BLaER1 (cell line): Measurements from ENCODE around the gene KLHDC2.
"Not testable (repeated sequence)": the region's sequence is repeated elsewhere in the genome, so short reads cannot be mapped to it uniquely, and the experiment has no call there.

Source experiments
- H3K27ac ChIP-seq: shearing (Covaris generic); formaldehyde crosslinking; 2 replicates; pipeline ENCODE4 v1.8.1; 2022
- H3K27me3 ChIP-seq: shearing (Covaris generic); formaldehyde crosslinking; 2 replicates; pipeline ENCODE4 v1.8.1; 2022
- H3K36me3 ChIP-seq: shearing (Covaris generic); formaldehyde crosslinking; 2 replicates; pipeline ENCODE4 v1.8.1; 2022
- H3K4me1 ChIP-seq: shearing (Covaris generic); formaldehyde crosslinking; 2 replicates; pipeline ENCODE4 v1.8.1; 2022
- H3K4me2 ChIP-seq: shearing (Covaris generic); formaldehyde crosslinking; 2 replicates; pipeline ENCODE4 v1.8.1; 2022
- H3K4me3 ChIP-seq: shearing (Covaris generic); formaldehyde crosslinking; 2 replicates; pipeline ENCODE4 v1.8.1; 2022
- H3K9ac ChIP-seq: shearing (Covaris generic); formaldehyde crosslinking; 2 replicates; pipeline ENCODE4 v1.8.1; 2022
- H3K9me3 ChIP-seq: shearing (Covaris generic); formaldehyde crosslinking; 2 replicates; pipeline ENCODE4 v1.8.1; 2022
- H4K20me1 ChIP-seq: shearing (Covaris generic); formaldehyde crosslinking; 2 replicates; pipeline ENCODE4 v1.8.1; 2022
- Cebpa-rat ChIP-seq: shearing (Covaris generic); IDR thresholded peaks from 2 replicates; pipeline ENCODE4 v1.8.1; 2022

The KLHDC2 gene

GRCh38 chr14:49767571-49768300 lies at the start of gene KLHDC2:
Gene KLHDC2 (plus strand): TSS chr14:49768153. CDS start chr14:49768469, 316 bp downstream.
- TF ChIP-seq Cebpa-rat, result no peak
- Histone ChIP-seq H3K4me2 (peak within 1 kb of the TSS; percentile 89), H3K27ac (peak within 1 kb of the TSS; percentile 95), H4K20me1 (peaks cover 23% of the 10 kb centered on the region), H3K4me3 (peak within 1 kb of the TSS; percentile 81), H3K4me1 (peaks cover 31% of the 10 kb centered on the region), H3K9me3 (no peaks in the 10 kb centered on the region), H3K27me3 (no peaks in the 10 kb centered on the region), H3K36me3 (peaks cover 10% of the 10 kb centered on the region; the same call in 1 of the 2 replicates), H3K9ac (peak within 1 kb of the TSS; percentile 92)

GRCh38 chr14:49720744-49721143 lies 47.2 kb upstream of the KLHDC2 start:
- no peak overlapping the region for H3K27ac ChIP-seq
- H3K9ac ChIP-seq, result no peak overlapping the region
- no peaks in the 10 kb centered on the region for H4K20me1 ChIP-seq
- H3K27me3 ChIP-seq, result no peaks in the 10 kb centered on the region
- H3K4me3 ChIP-seq, result no peak overlapping the region
- TF ChIP-seq Cebpa-rat, result no peak
- no peak overlapping the region for H3K4me2 ChIP-seq
- peaks cover 21% of the 10 kb centered on the region for H3K9me3 ChIP-seq
- no peaks in the 10 kb centered on the region for H3K36me3 ChIP-seq
- no peaks in the 10 kb centered on the region for H3K4me1 ChIP-seq

GRCh38 chr14:49721733-49722435 lies 46.1 kb upstream of the KLHDC2 start:
- H3K36me3 ChIP-seq, H3K4me3 ChIP-seq, H3K4me1 ChIP-seq, H3K27me3 ChIP-seq, H3K4me2 ChIP-seq, H3K9ac ChIP-seq, H4K20me1 ChIP-seq, H3K27ac ChIP-seq: not testable (repeated sequence)
- peaks cover 21% of the 10 kb centered on the region for H3K9me3 ChIP-seq

GRCh38 chr14:49727171-49727570 lies 40.8 kb upstream of the KLHDC2 start:
- Histone ChIP-seq H3K9ac (no peak overlapping the region), H3K4me2 (no peak overlapping the region), H3K4me3 (no peak overlapping the region), H3K27ac (no peak overlapping the region), H3K36me3 (no peaks in the 10 kb centered on the region), H3K4me1 (no peaks in the 10 kb centered on the region), H4K20me1 (no peaks in the 10 kb centered on the region), H3K27me3 (no peaks in the 10 kb centered on the region), H3K9me3 (0 out of 2 replicates have a peak, but pooled peaks cover 3% of the 10 kb centered on the region)
- TF ChIP-seq Cebpa-rat, result no peak

GRCh38 chr14:49732896-49733295 lies 35.1 kb upstream of the KLHDC2 start:
- H3K4me3 ChIP-seq, result no peak overlapping the region
- H3K9me3 ChIP-seq, result no peaks in the 10 kb centered on the region
- H3K27me3 ChIP-seq, result no peaks in the 10 kb centered on the region
- no peak overlapping the region for H3K27ac ChIP-seq
- H3K9ac ChIP-seq, result no peak overlapping the region
- no peak overlapping the region for H3K4me2 ChIP-seq
- H3K4me1 ChIP-seq, result no peaks in the 10 kb centered on the region
- H4K20me1 ChIP-seq, result no peaks in the 10 kb centered on the region
- no peak for TF ChIP-seq Cebpa-rat
- no peaks in the 10 kb centered on the region for H3K36me3 ChIP-seq

- H3K9me3 ChIP-seq, result no peaks in the 10 kb centered on the region
- no peak overlapping the region for H3K9ac ChIP-seq
- no peak overlapping the region for H3K4me2 ChIP-seq
- no peaks in the 10 kb centered on the region for H4K20me1 ChIP-seq
- no peak overlapping the region for H3K27ac ChIP-seq
- H3K4me3 ChIP-seq, result no peak overlapping the region
- no peak for TF ChIP-seq Cebpa-rat
- H3K36me3 ChIP-seq, result no peaks in the 10 kb centered on the region
- no peaks in the 10 kb centered on the region for H3K4me1 ChIP-seq
- H3K27me3 ChIP-seq, result no peaks in the 10 kb centered on the region
Measured at GRCh38 chr14:49733836-49734235, 34.1 kb upstream of the KLHDC2 start.

GRCh38 chr14:49735669-49736068 lies 32.3 kb upstream of the KLHDC2 start:
- not testable (repeated sequence) for H4K20me1 ChIP-seq, H3K9me3 ChIP-seq, H3K4me3 ChIP-seq, H3K9ac ChIP-seq, H3K4me2 ChIP-seq, H3K36me3 ChIP-seq, H3K4me1 ChIP-seq, H3K27ac ChIP-seq, H3K27me3 ChIP-seq

- Histone ChIP-seq H3K4me3 (no peak overlapping the region), H3K4me1 (no peaks in the 10 kb centered on the region), H4K20me1 (no peaks in the 10 kb centered on the region), H3K27ac (no peak overlapping the region), H3K9me3 (no peaks in the 10 kb centered on the region), H3K4me2 (no peak overlapping the region), H3K9ac (no peak overlapping the region), H3K27me3 (no peaks in the 10 kb centered on the region), H3K36me3 (no peaks in the 10 kb centered on the region)
- TF ChIP-seq Cebpa-rat, result no peak
Measured at GRCh38 chr14:49745191-49745590, 22.8 kb upstream of the KLHDC2 start.

- not testable (repeated sequence) for H3K4me2 ChIP-seq, H3K36me3 ChIP-seq, H3K27me3 ChIP-seq, H3K9me3 ChIP-seq, H4K20me1 ChIP-seq, H3K4me1 ChIP-seq, H3K9ac ChIP-seq, H3K4me3 ChIP-seq, H3K27ac ChIP-seq
Measured at GRCh38 chr14:49746476-49746875, 21.5 kb upstream of the KLHDC2 start.

- Histone ChIP-seq H3K4me1 (0 out of 2 replicates have a peak, but pooled peaks cover 6% of the 10 kb centered on the region), H3K4me2 (no peak overlapping the region), H3K27me3 (no peaks in the 10 kb centered on the region), H3K4me3 (no peak overlapping the region), H3K27ac (no peak overlapping the region), H3K9me3 (no peaks in the 10 kb centered on the region), H4K20me1 (no peaks in the 10 kb centered on the region), H3K36me3 (no peaks in the 10 kb centered on the region), H3K9ac (no peak overlapping the region)
- no peak for TF ChIP-seq Cebpa-rat
Measured at GRCh38 chr14:49754570-49755097, 13.3 kb upstream of the KLHDC2 start.
